NK-92 (cell line): Measurements from ENCODE around the gene AGBL3.
"Not testable (repeated sequence)": the region's sequence is repeated elsewhere in the genome, so short reads cannot be mapped to it uniquely, and the experiment has no call there.

Experiments
- DNase-seq: peaks from one replicate; lab custom pipeline; 2025; ENCODE audit not compliant: unreplicated experiment; lab: John Stamatoyannopoulos, UW

AGBL3 gene

DNA sequence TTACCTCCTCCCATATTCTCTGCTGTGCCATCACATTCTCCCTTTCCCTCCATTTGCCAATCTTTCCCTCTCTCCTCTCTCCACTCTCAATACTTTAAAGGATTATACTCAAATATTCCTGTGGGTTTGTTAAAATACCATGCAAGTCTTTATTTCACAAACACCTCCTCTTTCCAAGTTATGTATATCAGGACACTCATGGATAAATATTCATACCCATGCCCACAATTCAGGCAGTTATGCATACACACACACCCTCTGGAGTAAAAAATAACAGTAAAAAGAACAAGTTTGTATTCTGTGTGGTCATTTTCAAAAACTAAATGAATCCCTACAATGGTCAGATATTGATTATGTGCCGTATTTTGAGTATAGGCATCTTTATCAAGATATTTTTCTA lies 88.2 kb downstream of the AGBL3 start:
- DNase-seq: no peak

DNA sequence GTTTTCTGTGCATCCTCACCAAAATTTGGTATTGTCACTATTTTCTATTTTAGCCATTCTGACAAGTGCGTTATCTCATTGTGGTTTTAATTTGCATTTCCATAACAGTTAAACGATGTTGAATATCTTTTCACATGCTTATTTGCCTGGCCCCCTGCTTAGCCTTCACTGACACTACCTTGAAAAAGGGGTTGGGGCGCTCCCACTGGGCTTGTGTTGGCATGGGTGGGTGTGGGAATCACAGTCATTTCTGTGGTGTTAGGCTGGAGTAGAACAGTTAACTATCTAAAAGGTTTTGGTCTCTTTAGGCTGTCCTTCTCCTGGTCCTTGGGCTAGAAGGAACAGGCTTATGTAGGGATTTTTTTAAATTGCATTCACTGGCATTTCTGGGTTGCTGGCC lies 89.4 kb downstream of the AGBL3 start:
- no peak for DNase-seq

DNA sequence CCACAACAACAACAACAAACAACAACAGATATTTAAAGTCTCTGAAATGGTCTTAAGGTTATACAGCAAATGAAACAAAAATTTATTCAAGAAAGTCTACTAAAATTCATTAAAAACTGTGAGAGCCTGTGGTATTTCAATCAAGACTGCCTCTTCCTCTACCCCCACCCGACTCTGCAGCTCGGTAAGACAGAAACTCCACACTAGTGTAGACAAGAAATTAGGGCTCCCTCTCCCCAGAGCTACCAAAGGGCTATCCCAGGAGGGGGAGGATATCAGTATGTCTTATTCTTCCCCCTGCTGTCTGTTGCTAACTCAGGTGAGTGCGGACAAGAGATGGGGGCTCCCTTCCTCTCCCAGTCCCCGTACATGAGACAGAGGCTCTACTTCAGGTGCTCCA lies 90.6 kb downstream of the AGBL3 start:
- DNase-seq: no peak

DNA sequence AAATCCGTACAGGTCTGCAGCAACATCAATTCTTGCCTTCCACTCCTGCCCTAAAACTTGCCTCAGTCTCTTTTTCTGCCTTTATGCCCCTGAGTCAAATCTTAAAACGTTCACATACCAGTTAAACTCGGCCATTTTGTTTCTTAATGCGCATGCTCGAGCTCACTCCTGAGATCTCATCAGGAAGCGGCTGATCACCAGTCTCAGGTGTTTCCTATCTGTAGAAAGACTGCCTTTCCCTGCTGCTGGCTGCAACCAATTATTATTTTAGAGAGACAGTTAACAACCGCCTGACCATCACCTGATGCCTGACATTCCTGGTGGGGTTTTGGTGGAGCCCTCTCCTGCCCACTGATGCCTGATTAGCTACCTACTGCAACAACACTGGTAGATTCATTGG lies 91.3 kb downstream of the AGBL3 start:
- DNase-seq: no peak

DNA sequence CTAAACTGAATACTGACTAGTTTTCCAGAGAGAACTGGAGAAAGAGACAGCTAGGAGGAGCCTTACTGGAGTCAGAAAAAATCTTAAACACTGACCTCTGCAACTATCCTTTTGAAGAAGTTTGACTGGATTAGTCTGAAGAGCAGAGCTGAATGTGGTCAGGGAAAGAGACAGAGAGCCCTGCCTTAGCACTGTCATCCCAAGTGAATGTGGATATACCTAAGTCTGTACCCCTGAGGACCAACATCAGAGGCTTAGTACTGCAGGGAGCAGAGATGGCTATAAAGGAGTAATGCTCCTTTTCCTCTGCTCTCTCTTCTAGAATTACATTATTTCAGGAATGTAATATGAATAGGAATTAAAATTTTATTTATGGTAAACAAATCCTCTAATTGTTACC lies 91.7 kb downstream of the AGBL3 start:
- no peak for DNase-seq

DNA sequence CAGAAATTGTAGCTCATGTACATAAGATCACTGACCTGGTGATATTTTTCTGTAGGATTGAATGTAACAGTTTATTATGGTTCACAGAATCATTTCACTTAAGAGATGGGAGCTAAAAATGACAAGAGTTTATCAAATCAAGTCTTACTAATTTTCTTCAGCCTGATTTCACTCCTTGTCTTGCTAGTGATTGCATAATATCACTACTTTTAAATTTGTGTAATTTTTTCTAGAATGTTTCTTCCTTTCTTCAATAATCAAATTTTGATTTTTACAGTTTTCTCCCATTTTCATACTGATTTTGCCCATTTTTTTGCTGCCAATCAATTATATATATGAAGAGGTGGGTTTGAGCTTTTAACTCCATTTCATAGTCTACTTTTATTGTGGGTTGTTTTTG lies 92.8 kb downstream of the AGBL3 start:
- no peak for DNase-seq

DNA sequence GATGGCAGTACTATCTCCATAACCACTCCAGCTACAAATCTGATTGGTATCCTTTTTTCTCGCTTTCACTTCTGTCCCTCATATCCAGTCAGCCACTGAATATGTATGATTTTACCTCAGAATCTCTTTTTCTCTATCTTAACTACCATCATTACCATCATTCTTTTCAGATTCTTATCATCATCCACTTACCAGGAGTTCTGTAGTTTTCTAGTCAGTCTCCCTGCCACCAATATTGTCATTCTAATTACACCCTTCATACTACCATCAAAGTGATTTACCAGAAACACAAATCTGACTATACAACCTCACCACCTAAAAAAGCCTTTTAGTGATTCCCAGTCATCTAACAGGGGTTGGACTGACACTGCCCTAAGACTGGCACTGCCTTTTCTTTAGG lies 96.7 kb downstream of the AGBL3 start:
- no peak for DNase-seq

DNA sequence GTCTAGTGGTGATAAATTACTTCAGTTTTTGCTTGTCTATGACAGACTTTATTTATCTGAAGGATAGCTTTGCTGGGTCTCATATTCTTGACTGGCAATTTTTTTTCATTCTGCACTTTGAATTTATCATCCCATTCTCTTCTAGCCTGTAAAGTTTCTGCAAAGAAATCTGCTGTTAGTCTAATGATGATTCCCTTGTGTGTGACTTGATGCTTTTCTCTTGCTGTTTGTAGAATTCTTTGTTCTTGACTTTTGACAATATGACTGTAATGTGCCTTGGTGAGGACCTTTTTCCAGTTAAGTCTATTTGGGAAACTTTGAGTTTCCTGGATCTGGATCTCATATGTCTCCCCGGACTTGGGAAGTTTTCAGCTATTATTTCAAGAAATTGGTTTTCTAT lies 102.3 kb downstream of the AGBL3 start:
- DNase-seq: no peak

DNA sequence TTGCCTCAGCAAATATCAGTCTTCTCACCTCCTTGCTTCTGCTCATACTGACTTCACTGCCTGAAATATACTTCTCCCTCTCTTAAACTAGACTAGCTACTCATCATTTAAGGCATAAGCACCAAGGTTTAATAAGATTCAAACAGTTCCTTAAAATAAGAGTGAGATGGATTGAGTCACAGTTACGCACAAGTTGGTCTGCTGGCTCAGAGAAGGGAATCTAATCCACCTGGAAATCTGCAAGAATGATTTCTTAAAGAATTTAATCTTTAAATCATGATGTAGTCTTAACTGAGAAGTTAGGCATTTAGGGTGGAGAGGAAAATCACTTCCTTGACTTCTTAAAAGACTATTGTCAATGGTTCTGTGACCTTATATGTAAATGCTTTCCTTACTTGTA lies 105.4 kb downstream of the AGBL3 start:
- DNase-seq: no peak

DNA sequence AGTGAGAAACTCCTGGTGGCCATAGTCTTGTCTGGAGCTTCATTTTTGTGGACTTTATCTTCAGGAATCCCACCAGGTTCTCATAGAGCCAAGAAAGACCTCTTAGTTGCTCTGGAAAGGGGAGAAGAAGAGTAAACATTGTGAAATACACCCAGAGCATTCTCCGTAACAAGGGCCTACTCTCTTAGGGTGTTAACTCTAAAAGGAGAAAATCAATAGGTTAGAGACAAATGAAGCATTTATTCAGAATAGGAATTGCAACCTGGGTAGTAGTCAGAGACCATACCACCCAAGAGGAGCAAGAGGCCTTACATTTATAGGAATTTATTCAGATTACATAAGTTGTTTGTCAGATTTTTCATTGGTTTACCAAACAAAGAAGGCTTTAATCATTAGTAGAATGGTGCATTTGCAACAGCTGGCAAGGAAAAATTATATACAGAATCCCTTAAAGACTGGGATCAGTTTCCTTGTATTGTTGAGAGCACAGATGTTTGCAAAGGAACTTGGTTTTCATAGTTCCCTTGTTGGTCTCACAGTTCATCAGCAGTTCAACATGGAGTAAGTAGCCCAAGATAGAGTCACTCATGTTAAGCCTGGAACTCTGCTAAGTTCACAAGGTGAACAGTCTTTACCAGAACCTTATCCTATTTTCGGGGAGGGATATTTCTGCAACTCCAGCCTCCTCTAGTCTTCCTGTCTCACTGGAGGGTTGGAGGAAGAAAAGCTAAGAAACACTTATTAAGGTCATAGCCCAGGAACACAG lies 108.3 kb downstream of the AGBL3 start:
- no peak for DNase-seq

DNA sequence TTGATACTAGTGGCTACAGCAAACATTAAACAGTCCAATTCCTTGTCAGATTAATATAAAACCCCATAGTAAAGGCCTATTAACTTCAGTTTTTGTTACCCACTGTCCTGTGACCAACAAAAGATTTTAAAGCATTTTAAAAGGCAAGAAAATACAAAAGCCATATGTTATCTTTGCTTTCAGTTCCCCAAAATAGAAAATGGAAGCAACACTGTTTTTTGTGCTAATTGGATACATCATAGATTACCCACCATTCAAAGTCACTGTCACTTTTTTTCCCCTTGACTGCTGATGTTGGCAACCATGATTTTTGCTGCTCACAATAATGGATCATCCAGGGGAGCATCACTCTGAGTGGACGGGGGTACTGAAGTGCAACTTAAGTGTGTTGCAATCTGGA lies 109.1 kb downstream of the AGBL3 start:
- no peak for DNase-seq

DNA sequence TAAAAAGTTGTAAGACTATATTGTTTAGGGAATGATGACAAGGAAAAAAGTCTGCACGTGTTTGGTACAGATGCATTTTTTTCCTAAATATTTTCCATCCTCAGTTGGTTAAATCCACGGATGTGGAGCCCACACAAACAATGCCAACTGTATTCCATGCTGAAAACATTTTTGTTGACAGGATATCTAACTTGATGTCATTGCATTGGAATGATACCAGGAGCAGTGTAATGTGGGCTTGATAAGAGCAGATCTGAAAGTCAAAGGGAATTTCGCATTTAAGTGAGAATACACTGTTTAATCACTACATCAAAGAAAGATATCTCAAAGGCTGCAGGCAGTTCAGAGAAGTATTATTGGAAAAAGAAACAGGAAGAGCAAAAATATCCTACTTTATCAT lies 112.1 kb downstream of the AGBL3 start:
- no peak for DNase-seq

DNA sequence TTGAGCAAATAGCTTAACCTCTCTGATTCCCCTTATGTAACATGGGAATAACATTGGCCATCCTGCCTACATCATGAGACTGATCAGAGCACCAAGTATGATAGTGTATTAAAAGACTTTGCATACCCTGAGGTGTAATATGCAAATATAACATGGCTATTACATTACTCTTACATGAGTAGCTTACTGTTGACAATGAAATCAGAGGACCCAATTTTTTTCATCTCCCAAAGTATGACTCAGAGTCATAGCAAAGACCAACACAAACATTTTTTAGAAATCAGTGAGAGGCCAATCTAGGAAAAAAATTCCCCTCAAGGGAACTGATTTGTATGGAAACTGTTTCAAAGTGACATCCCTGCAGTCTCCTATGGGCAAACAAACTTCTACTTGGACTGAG lies 114.5 kb downstream of the AGBL3 start:
- no peak for DNase-seq

DNA sequence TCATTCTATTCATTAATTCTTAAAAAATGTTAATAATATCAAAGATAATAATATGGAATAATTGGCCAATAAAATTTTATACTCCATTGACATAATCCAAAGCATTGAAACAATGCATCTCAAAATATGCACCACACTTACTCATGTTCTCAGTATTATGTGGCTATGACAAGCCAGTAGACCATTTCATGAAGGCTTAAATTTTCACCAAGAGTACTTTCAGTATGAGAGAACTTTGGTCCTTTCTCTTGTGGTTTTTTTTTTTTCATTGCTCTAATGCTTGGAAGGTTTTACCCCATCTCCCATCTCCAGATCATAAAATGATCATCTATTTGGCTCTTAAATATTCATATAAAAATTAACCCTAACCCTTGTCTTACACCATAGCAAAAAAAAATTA lies 116.1 kb downstream of the AGBL3 start:
- DNase-seq: no peak

DNA sequence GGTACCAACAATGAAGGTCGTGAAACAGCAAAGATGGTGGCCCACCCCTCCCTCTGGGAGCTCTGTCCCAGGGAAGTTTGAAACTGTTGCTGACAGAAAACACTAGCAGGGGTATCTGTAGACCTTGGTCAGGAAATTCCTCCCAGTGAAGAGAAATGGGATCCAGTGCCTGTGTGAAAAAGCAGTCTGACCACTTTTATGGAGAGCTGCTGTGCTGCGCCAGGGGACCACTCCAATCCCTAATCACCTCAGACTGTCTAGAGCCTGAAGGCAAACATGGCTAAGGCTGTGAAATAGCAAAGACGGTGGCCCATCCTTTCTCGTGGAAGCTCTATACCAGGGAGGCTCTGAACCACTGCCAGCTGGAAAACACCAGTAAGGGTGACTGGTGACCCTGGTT lies 123.3 kb downstream of the AGBL3 start:
- DNase-seq: no peak

DNA sequence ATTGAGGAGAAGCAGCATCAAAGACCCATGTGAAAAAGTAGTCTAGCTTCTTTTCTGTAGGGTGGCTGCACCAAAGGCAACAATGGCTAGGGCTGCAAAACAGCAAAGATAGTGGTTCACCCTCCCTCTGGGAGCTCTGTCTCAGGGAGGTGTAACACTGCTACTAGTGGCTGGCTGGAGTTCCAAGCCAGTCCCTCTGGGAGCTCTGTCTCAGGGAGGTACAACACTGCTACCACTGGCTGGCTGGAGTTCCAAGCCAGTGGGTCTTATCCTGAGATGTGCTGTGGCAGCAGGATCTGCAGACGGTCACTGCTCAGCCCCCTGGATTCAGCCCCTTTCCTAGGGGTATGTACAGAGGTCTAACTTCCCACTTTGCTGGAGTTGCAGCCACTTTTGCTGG lies 123.7 kb downstream of the AGBL3 start:
- no peak for DNase-seq

DNA sequence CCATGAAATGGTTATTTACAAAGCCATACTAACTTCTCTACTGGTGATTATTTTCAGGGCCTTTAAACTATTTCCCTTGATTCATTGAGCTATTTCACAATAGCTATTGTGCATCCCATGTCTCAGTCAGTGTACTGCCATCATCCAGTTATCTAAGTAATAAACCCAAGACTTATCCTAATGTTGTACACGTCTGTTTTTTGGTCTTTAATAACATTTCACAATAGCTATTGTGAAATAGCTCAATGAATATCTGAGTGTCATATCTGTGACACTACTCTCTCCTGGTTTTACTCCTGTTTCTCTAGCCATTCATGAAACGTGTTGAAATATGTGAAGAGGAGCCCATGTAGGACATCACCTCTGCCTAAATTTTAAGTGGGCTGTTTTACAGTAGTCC lies 125.1 kb downstream of the AGBL3 start:
- no peak for DNase-seq

DNA sequence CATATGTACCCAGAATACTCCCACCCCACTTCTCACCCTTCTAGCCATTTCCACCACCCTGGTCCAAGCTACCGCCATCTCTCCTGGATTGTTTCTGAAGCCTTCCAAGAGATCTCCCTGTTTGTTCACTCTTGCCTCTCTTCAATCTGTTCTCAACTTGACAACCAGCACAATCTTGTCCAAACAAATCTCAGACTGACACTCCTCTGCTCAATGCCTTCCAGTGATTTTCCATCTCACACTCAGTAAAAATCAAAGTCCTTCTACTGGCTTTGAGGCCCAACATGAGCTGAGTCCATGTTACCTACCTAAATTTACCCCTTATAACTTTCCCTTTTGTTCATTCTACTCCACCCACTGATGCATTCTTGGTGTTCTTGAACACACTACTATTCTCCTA lies 128.3 kb downstream of the AGBL3 start:
- no peak for DNase-seq

DNA sequence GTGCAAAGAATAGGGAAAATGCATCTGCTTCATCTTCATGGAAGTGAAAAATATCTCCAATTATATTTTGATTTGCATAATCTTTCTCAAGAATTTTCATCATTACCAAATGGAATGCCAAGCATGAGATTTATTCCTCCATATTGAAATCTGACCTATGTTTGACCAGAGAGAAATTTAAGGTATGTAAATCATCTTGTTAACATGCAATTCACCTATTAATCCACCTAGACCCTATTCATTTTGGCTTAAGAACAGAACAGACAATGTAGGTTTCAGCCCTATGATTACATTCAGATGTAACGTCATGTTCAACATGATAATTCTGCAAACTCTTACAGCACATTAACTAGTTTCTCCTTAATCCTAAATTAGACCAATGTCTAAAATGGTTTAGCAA lies 130.8 kb downstream of the AGBL3 start:
- DNase-seq: no peak

DNA sequence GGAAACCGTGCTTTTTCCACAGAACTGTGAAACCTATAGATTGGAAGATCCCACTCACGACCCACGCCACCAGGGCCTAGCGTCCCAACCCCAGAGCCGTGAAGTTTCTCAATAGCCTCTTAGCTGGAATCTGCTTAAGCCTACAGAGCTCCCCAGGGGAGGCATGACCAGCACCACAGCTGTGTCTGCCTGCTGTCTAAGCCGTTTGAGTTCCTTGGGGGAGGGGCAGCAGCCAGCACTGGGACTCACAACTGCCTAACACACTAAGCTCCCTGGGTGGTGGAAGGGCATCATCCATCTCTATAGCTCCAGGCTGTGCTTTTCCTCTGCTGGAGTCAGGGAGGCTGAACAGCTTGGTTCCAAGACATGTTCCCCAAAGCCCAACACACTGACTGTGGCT lies 135.6 kb downstream of the AGBL3 start:
- no peak for DNase-seq

DNA sequence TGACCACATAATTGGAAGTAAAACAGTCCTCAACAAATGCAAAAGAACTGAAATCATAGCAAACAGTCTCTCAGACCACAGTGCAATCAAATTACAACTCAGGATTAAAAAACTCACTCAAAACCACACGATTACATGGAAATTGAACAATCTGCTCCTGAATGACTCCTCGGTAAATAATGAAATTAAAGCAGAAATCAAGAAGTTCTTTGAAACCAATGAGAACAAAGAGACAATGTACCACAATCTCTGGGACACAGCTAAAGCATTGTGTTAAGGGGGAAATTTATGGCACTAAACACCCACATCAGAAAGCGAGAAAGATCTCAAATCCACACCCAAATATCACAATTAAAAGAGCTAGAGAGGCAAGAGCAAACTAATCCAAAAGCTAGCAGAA lies 138.3 kb downstream of the AGBL3 start:
- DNase-seq: not testable (repeated sequence)

DNA sequence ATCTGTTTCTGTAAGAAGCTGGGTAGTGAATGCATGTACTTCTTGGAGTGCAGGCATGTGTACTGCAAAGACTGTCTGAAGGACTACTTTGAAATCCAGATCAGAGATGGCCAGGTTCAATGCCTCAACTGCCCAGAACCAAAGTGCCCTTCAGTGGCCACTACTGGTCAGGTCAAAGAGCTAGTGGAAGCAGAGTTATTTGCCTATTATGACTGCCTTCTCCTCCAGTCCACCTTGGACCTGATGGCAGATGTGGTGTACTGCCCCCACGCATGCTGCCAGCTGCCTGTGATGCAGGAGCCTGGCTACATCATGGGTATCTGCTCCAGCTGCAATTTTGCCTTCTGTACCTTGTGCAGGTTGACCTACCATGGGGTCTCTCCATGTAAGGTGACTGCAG lies 142.6 kb downstream of the AGBL3 start:
- DNase-seq: no peak

DNA sequence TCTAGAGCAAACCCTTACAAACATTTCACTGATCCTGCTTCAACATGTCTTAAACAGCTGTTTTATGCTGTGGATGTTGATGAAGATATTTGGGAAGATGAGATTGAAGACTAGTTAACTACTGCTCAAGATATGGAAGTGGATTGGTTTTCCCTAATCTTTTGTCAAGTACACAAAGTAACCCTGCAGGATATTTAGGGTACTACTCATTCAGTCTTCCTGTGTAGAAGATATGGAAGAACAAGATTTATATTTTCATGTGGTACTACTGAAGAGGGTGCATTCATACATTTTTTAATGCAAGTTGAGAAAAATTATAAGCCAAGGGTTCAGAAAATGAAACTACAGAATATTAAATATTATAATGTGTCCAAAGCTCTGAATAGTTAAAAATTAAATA lies 143.3 kb downstream of the AGBL3 start:
- no peak for DNase-seq
